ENCODE measurements around the gene IL1F10. TPM values are rescaled to one million over a fixed set of nuclear protein-coding genes. Genes with fewer than 3 reads are reported as not detected.

The IL1F10 gene
- total and polyA plus RNA-seq, 4 experiments from 2014 or later, result not detected

DNA sequence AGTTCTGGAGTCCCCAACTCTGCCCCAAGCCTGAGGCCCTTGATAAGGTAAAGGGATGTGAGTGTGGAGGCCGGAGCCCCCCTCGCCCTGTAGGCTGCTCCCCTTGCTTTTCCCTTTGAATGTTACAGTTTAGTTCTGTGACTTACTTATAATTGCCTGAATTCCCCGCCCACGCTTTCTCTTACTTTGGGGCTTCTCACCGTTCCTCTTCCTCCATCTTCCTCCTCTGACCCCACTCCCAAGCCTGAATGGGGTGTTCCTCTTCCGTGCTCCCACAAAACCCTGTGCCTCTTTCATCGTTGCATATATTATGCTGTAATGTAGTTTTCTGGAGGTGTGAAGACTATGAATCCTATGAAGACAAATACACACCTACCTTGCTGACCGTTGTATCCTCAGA, 44.7 kb downstream of the IL1F10 start:
- H3K27me3 Mint-ChIP-seq, result peaks cover 2 to 4% of the 10 kb centered on the region in 2 donors
- CTCF ChIA-PET (ENCODE audit: partially characterized antibody), result no interaction called here

GRCh38 chr2:113112871-113113270, 45.1 kb downstream of the IL1F10 start:
- intact Hi-C loops (cut with micrococcal nuclease), result no loop called here
- DNase-seq, result no peak
- H3K27ac Mint-ChIP-seq, result no peak overlapping the region
- Histone ChIP-seq H3K27ac (ENCODE audit: low read depth, low read length) (no peak overlapping the region), H3K4me3 (ENCODE audit: low read length in 2 of 2) (no peak overlapping the region), H3K9me3 (ENCODE audit: control insufficient read depth in 1 of 2, low read length in 2 of 2) (no peaks in the 10 kb centered on the region), H3K27me3 (ENCODE audit: insufficient read depth, low read length) (no peaks in the 10 kb centered on the region), H3K36me3 (ENCODE audit: insufficient read depth, low read length) (no peaks in the 10 kb centered on the region), H3K4me1 (ENCODE audit: insufficient read depth, low read length) (peaks cover 22% of the 10 kb centered on the region)
- peaks cover 2 to 4% of the 10 kb centered on the region in 2 donors for H3K27me3 Mint-ChIP-seq
- H3K4me3 Mint-ChIP-seq, result no peak overlapping the region
- no peaks in the 10 kb centered on the region for H3K36me3 Mint-ChIP-seq
- POLR2A ChIA-PET (ENCODE audit: partially characterized antibody), result no interaction called here
- H3K4me1 Mint-ChIP-seq, result peaks cover 0 to 9% (median 4%) of the 10 kb centered on the region in 4 donors
- H3K9me3 Mint-ChIP-seq, result no peaks in the 10 kb centered on the region
- CTCF ChIA-PET (ENCODE audit: partially characterized antibody), result interaction anchor here (0.9 kb wide), 1 partner anchor 25 kb away, joined by 3 read pairs; no protein-coding TSS in a partner anchor

More for the DNA sequence above, 44.7 kb downstream of the IL1F10 start:
- Mint-ChIP-seq H3K4me3 (no peak overlapping the region), H3K4me1 (peaks cover 0 to 9% (median 4%) of the 10 kb centered on the region in 4 donors), H3K36me3 (no peaks in the 10 kb centered on the region), H3K9me3 (no peaks in the 10 kb centered on the region), H3K27ac (no peak overlapping the region)
- peaks cover 22% of the 10 kb centered on the region for H3K4me1 ChIP-seq (ENCODE audit: insufficient read depth, low read length)
- DNase-seq, result no peak
- POLR2A ChIA-PET (ENCODE audit: partially characterized antibody), result no interaction called here
- no peak overlapping the region for H3K4me3 ChIP-seq (ENCODE audit: low read length in 2 of 2)
- H3K9me3 ChIP-seq (ENCODE audit: control insufficient read depth in 1 of 2, low read length in 2 of 2), result no peaks in the 10 kb centered on the region
- intact Hi-C loops (cut with micrococcal nuclease), result no loop called here
- H3K27ac ChIP-seq (ENCODE audit: low read depth, low read length), result no peak overlapping the region
- H3K27me3 ChIP-seq (ENCODE audit: insufficient read depth, low read length), result no peaks in the 10 kb centered on the region
- H3K36me3 ChIP-seq (ENCODE audit: insufficient read depth, low read length), result no peaks in the 10 kb centered on the region

DNA sequence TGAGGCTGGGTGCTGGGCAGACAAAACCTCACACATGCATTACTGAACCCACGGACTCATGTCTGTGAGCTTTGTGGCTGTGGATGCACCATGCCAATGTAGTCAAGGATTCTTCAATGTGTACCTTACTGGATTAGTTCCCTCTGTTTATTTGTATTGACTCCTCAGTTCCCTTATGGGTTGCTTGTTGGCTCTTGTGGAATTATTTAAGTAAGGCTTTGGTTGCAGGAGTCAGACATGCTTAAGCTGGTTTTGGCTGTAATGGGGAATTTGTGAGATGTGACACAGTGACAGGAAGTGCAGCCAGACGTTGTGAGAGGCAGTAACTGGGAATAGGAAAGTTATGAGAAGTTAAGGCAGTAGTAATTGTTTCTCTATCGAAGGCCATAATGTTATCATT, 46.0 kb downstream of the IL1F10 start:
- no peak overlapping the region for H3K4me3 ChIP-seq (ENCODE audit: low read length in 2 of 2)
- ChIA-PET CTCF (ENCODE audit: partially characterized antibody) (interaction anchor here (0.9 to 1.2 kb wide), 3 partner anchors 9 to 90 kb away, joined by 3 to 5 read pairs (median 3); no protein-coding TSS in a partner anchor), POLR2A (ENCODE audit: partially characterized antibody) (no interaction called here)
- intact Hi-C loops (cut with micrococcal nuclease), result no loop called here
- Mint-ChIP-seq H3K27me3 (no peaks in the 10 kb centered on the region), H3K4me1 (peaks cover 0 to 9% (median 4%) of the 10 kb centered on the region in 4 donors), H3K9me3 (no peaks in the 10 kb centered on the region), H3K36me3 (no peaks in the 10 kb centered on the region), H3K4me3 (no peak overlapping the region), H3K27ac (no peak overlapping the region)
- no peak for DNase-seq
- H3K36me3 ChIP-seq (ENCODE audit: insufficient read depth, low read length), result no peaks in the 10 kb centered on the region
- no peak overlapping the region for H3K27ac ChIP-seq (ENCODE audit: low read depth, low read length)
- no peaks in the 10 kb centered on the region for H3K9me3 ChIP-seq (ENCODE audit: control insufficient read depth in 1 of 2, low read length in 2 of 2)
- no peaks in the 10 kb centered on the region for H3K27me3 ChIP-seq (ENCODE audit: insufficient read depth, low read length)
- peaks cover 22% of the 10 kb centered on the region for H3K4me1 ChIP-seq (ENCODE audit: insufficient read depth, low read length)

- Histone ChIP-seq H3K36me3 (ENCODE audit: insufficient read depth, low read length) (no peaks in the 10 kb centered on the region), H3K27ac (ENCODE audit: low read depth, low read length) (no peak overlapping the region), H3K27me3 (ENCODE audit: insufficient read depth, low read length) (no peaks in the 10 kb centered on the region), H3K9me3 (ENCODE audit: control insufficient read depth in 1 of 2, low read length in 2 of 2) (no peaks in the 10 kb centered on the region), H3K4me1 (ENCODE audit: insufficient read depth, low read length) (peaks cover 22% of the 10 kb centered on the region), H3K4me3 (ENCODE audit: low read length in 2 of 2) (no peak overlapping the region)
- H3K9me3 Mint-ChIP-seq, result no peaks in the 10 kb centered on the region
- no peak overlapping the region for H3K27ac Mint-ChIP-seq
- no peak overlapping the region for H3K4me3 Mint-ChIP-seq
- ChIA-PET POLR2A (ENCODE audit: partially characterized antibody) (no interaction called here), CTCF (ENCODE audit: partially characterized antibody) (interaction anchor here (1.0 to 1.2 kb wide), 4 partner anchors 9 to 90 kb away, joined by 3 to 5 read pairs (median 4); no protein-coding TSS in a partner anchor)
- no peaks in the 10 kb centered on the region for H3K36me3 Mint-ChIP-seq
- no peak for DNase-seq
- intact Hi-C loops (cut with micrococcal nuclease), result no loop called here
- H3K27me3 Mint-ChIP-seq, result no peaks in the 10 kb centered on the region
- peaks cover 0 to 9% (median 4%) of the 10 kb centered on the region in 4 donors for H3K4me1 Mint-ChIP-seq
Measured at GRCh38 chr2:113114224-113114945, 46.6 kb downstream of the IL1F10 start.

GRCh38 chr2:113114996-113115395, 47.2 kb downstream of the IL1F10 start:
- Mint-ChIP-seq H3K27ac (no peak overlapping the region), H3K9me3 (no peaks in the 10 kb centered on the region), H3K4me3 (no peak overlapping the region), H3K36me3 (no peaks in the 10 kb centered on the region), H3K4me1 (peaks cover 0 to 9% (median 4%) of the 10 kb centered on the region in 4 donors), H3K27me3 (no peaks in the 10 kb centered on the region)
- no peaks in the 10 kb centered on the region for H3K9me3 ChIP-seq (ENCODE audit: control insufficient read depth in 1 of 2, low read length in 2 of 2)
- no peak overlapping the region for H3K27ac ChIP-seq (ENCODE audit: low read depth, low read length)
- intact Hi-C loops (cut with micrococcal nuclease), result no loop called here
- CTCF ChIA-PET (ENCODE audit: partially characterized antibody), result interaction anchor here (1.1 kb wide), 2 partner anchors 23 to 35 kb away, joined by 4 read pairs; no protein-coding TSS in a partner anchor
- no peaks in the 10 kb centered on the region for H3K27me3 ChIP-seq (ENCODE audit: insufficient read depth, low read length)
- POLR2A ChIA-PET (ENCODE audit: partially characterized antibody), result no interaction called here
- peaks cover 22% of the 10 kb centered on the region for H3K4me1 ChIP-seq (ENCODE audit: insufficient read depth, low read length)
- H3K4me3 ChIP-seq (ENCODE audit: low read length in 2 of 2), result no peak overlapping the region
- H3K36me3 ChIP-seq (ENCODE audit: insufficient read depth, low read length), result no peaks in the 10 kb centered on the region
- DNase-seq, result no peak

DNA sequence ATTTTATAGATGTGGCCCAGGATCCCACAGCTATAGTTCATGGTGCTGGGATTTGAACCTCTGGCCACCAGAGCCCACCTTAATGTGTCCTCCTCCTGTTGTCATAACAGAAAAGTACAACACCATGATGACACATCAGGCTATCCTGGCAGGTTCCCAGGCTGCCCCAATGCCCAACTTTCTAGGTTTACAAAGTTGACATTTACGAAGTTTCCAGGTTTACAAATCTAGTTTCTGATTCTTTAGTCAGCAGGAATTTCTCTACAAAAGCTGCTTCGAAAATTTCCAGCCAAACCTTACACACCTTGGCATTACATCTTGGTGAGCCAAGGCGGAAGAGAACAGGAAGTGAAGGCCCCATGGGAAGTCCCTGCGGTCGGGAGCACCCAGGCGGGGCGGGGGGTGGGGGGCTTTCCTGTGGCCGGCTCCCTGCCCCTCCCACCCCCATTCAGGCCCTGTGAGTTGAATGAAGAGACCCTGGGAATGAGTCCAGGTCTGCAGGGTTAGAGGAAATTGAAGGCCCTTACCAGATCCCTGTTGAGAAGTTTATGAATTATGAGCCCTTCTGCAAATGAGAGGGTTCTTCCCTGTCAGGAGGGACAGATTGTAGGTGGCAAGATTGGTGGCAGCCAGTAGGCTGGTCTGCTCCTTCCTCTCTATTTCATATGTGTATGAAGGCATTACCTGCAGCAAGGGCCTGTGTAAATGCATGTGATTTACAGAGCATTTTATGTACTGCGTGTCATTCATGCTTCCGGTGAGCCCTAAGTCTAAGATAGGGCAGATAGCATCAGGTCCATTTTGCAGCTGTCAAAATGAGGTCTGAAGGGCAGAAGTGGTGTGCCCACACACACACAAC, 48.6 kb downstream of the IL1F10 start:
- ChIA-PET CTCF (ENCODE audit: partially characterized antibody) (interaction anchor here (1.2 to 1.6 kb wide), 2 partner anchors 21 to 157 kb away, joined by 3 read pairs; no protein-coding TSS in a partner anchor), POLR2A (ENCODE audit: partially characterized antibody) (interaction anchor here (1.1 kb wide), 1 partner anchor 13 kb away, joined by 3 read pairs; no protein-coding TSS in a partner anchor)
- no peaks in the 10 kb centered on the region for H3K27me3 Mint-ChIP-seq
- H3K27ac Mint-ChIP-seq, result peak overlapping the region in 2 of 7 donors; percentile 41 to 78
- Histone ChIP-seq H3K36me3 (ENCODE audit: insufficient read depth, low read length) (no peaks in the 10 kb centered on the region), H3K27ac (ENCODE audit: low read depth, low read length) (no peak overlapping the region), H3K27me3 (ENCODE audit: insufficient read depth, low read length) (no peaks in the 10 kb centered on the region), H3K4me1 (ENCODE audit: insufficient read depth, low read length) (peaks cover 22% of the 10 kb centered on the region), H3K4me3 (ENCODE audit: low read length in 2 of 2) (no peak overlapping the region), H3K9me3 (ENCODE audit: control insufficient read depth in 1 of 2, low read length in 2 of 2) (no peaks in the 10 kb centered on the region)
- H3K4me3 Mint-ChIP-seq, result peak overlapping the region in 6 of 8 donors; percentile 32 to 64 (median 60)
- H3K36me3 Mint-ChIP-seq, result no peaks in the 10 kb centered on the region
- intact Hi-C loops (cut with micrococcal nuclease), result no loop called here
- H3K4me1 Mint-ChIP-seq, result peaks cover 0 to 9% (median 4%) of the 10 kb centered on the region in 4 donors
- H3K9me3 Mint-ChIP-seq, result no peaks in the 10 kb centered on the region
- no peak for DNase-seq
